Left ventricle myocardium inferior (tissue), 1 donor: ENCODE data around the gene C11orf24. TPM values are rescaled to one million over a fixed set of nuclear protein-coding genes. Genes with fewer than 3 reads are reported as not detected.

ENCODE experiments used
- DNase-seq: peaks from one replicate; pipeline ENCODE4 v3.0.0-alpha.2; 2020
- H3K27ac ChIP-seq: fragments of 200-600 bp; replicated peaks from 2 replicates; pipeline ENCODE4 v1.8.0; 2021
- H3K27me3 ChIP-seq: fragments of 200-600 bp; 2 replicates; pipeline ENCODE4 v1.8.0; 2021; ENCODE audit warnings: low read depth
- H3K36me3 ChIP-seq: fragments of 200-600 bp; 2 replicates; pipeline ENCODE4 v1.8.0; 2021
- H3K4me1 ChIP-seq: fragments of 200-600 bp; 2 replicates; pipeline ENCODE4 v1.8.0; 2021
- H3K4me3 ChIP-seq: fragments of 200-600 bp; 2 replicates; pipeline ENCODE4 v1.8.0; 2021; ENCODE audit warnings: mild to moderate bottlenecking, moderate library complexity
- H3K9me3 ChIP-seq: fragments of 200-600 bp; replicated peaks from 2 replicates; pipeline ENCODE4 v1.8.0; 2021
- CTCF ChIP-seq: fragments of 200-600 bp; IDR thresholded peaks from 2 replicates; pipeline ENCODE4 v1.8.0; 2021; ENCODE audit warnings: antibody characterized with exemption, mild to moderate bottlenecking, borderline replicate concordance
- intact Hi-C: fragments of 100-400 bp; cut with micrococcal nuclease; formaldehyde crosslinking; loops from one replicate; pipeline ENCODE4 v1.11.0; 2022
- total RNA-seq: library from RNA; stranded (reverse); fragmentation: NEBNext Ultra II Directional; extraction: Animal tissue kit (Norgen Biotek cat#: 25700); gene quantifications from one replicate; pipeline ENCODE4 v1.2.1, GENCODE V29; 2021
- donor health status: DM: no; HTN: yes; CAD: no; lungs with severe emphysema.

Gene C11orf24
- total RNA-seq, 1 donor from 2014 or later: 28.6 TPM

GRCh38 chr11:68211546-68211945, 60.2 kb downstream of the C11orf24 start:
- no peaks in the 10 kb centered on the region for H3K36me3 ChIP-seq
- H3K27me3 ChIP-seq: no peaks in the 10 kb centered on the region
- H3K4me1 ChIP-seq: peaks cover 82% of the 10 kb centered on the region
- no peak for TF ChIP-seq CTCF
- DNase-seq: no peak
- peak overlapping the region; percentile 94 for H3K4me3 ChIP-seq
- intact Hi-C loops: no loop called here
- no peaks in the 10 kb centered on the region for H3K9me3 ChIP-seq
- H3K27ac ChIP-seq: no peak overlapping the region

Other genes starting within 250 kb of the C11orf24 start
- 436 TPM for gene NDUFS8, start 241.3 kb downstream of the C11orf24 start, total RNA-seq
- gene TCIRG1, start 232.9 kb downstream of the C11orf24 start, total RNA-seq: 23.4 TPM
- gene CHKA, start 150.6 kb downstream of the C11orf24 start, total RNA-seq: 8.7 TPM
- gene KMT5B, start 58.7 kb downstream of the C11orf24 start, total RNA-seq: 24.3 TPM
- 54.7 TPM for gene LRP5, start 40.6 kb upstream of the C11orf24 start, total RNA-seq
- 78.8 TPM for gene PPP6R3, start 188.8 kb upstream of the C11orf24 start, total RNA-seq